B cell (primary cell): Measurements from ENCODE around the gene MT1A.
"Not testable (repeated sequence)": the region's sequence is repeated elsewhere in the genome, so short reads cannot be mapped to it uniquely, and the experiment has no call there.

Experiments used
- CTCF ChIP-seq: fragments of 200-600 bp; IDR thresholded peaks from one replicate; pipeline ENCODE4 v1.8.0; 2022; ENCODE audit warnings: antibody characterized with exemption, mild to moderate bottlenecking
- EZH2 ChIP-seq: IDR thresholded peaks from 2 replicates; pipeline ENCODE4 v1.6.1; 2012; ENCODE audit warnings: borderline replicate concordance, low read depth, mild to moderate bottlenecking, moderate library complexity, low read length; ENCODE audit not compliant: insufficient read depth, poor library complexity, severe bottlenecking

GRCh38 chr16:56623184-56623583 is 15.3 kb upstream of the MT1A start:
- TF ChIP-seq EZH2, CTCF: not testable (repeated sequence)
